ENCODE data around the gene EGFR.
A peak's percentile ranks its signal among the peaks of the same experiment; 100 is the strongest.

The EGFR gene

DNA sequence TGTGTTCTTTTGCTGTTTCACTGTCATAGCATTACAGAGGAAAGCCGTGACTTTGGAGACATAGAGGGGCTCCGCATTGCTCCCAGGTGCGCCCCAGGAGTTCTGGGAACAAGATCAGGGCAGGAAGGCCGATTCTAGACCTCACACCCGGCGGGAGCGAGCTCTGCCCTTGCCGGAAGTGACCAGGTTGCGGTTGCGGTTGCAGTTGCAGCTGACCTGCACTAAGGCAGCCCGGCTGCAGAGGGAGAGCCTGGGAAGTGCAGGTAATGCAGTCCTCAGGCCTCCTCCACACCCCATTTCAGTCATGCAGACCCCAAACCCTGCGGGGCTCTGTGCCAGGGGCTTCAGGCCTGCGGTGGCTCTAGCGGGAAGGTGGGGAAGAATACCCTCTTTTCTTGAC is 216.3 kb downstream of the EGFR start:
- DNase-seq, result no peak

DNA sequence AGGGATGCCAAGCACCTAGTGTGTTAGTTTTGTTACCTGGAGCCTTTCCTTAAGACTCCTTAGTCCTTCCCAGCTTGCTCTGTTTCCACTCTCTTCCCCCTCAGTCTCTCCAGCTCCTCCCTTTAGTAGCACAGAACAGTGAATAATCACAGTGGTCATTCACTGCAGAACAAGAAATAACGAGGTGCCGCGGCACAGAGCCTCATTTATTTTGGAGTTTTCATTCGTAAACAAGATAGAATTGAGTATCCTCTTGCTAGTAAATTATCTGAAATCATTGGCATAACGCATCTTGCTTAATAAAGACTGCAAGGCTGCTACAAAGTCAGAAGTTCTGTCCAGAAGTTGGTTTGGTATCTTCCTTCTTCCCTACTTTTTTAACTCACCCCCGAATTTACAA is 217.0 kb downstream of the EGFR start:
- DNase-seq, result no peak

DNA sequence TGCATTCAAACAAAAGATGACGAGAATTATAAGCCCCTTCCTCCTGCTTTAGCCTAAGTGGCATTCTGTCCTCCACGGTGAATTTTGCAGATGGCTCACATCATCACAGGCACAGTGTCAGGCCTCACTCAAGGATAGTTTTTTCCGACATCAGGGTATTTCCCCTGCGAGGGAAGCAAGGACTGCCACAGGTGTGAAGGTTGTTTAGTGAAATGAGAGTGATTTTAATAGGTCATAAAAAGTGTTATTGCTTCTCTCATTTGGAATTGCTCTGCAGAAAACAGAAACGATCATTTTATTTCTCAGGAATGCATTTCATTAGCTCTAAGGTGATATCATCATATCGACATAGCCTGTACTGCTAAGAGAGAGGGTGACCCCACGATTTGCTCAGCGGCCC is 217.7 kb downstream of the EGFR start:
- DNase-seq, result no peak

DNA sequence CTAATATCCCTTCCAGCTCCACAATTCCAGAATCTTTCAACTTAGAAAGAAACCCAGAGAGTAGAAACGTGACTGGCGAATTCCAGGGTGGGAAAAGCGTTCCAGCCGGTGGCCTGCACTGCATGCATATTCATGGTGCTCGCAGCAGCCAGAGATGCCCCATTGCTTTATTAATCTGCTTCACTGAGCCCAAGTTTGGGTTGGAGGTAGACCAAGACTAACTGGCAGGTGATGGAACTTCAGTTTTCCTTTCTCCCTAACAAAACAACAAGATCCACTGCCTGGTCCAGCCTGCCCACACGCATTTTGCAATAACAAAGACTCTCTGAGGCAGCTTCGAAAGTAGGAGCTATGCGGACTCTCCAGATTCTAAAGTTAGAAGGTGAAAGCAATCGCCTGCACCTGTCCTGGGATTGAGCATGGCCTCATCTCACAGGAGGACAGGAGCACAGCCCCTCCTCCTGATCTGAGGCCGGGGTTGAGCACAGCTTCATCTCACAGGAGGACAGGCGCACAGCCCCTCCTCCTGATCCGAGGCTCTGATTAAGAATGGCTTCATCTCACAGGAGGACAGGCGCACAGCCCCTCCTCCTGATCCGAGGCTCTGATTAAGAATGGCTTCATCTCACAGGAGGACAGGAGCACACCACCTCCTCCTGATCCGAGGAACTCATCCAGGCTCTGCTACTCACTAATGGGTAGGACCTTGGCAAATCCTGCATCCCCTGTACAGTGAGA is 218.5 kb downstream of the EGFR start:
- no peak for DNase-seq

DNA sequence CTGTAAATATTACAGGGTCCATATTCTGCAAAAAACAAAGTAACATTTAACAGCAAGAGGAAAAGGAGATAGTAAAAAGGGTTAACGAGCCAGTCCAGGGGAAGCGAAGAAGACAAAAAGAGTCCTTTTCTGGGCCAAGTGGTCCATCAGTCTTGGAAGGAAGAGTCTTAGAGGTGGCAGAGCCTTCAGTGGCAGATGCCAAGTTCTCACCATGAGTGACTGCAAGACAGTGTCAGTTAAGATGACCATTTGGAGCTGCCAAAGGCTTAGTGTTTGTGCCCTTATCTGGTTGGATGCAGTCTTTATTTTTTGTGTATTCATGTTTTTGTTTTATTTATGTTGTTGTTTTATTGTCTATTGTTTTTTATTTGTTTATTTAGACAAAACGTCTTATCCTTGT is 220.6 kb downstream of the EGFR start:
- no peak for DNase-seq

DNA sequence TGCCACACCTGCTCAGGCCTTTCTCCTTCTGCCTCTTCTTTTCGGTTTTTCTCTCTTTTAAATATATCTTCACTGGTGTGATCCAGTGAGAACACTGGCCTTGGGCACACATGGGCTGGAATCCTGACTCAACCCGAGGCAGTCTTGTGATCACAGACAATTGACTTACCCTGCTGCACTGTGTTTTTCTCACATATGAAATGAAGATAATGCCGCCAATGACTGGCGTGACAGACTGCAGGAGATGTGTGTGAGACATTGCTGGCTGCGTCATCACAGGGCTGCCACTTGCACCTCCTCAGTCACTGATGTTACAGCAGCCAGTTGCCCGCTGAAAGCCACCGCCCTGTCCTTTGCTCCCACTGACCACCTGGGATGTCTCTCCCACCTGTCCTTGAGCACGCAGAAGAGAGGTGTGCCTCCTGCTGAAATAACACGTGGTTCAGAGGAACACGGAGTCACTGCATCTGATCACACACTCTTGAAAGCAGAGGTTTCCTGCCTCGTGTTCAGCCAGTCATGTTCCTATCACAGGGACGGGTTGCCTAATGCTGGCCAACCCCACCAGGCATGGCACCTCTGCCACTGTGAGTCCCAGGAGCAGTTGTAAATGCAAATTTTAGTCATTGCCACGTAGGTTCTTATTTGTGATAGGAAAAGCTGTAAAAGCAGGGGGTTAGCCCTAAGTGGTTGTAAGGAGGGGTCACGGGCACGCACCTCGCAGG is 221.8 kb downstream of the EGFR start:
- no peak for DNase-seq

DNA sequence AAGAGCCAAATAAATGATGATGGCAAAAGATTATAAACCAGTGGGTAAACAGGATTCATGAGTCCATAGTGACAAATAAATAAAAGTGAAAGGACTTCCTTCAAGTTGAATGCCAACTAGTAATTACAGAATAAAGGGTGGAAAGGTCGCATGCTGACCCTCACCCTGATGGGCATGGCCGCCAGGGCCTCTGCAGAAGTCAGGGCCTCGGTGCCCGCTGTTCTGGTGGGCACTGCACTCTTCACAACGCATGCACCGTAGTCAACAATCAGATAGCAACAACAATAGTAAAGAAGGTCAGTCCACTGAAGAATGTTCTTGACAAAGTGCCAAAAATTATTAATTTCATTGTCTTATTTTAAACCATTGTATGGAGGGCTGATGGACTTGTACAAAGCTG is 223.1 kb downstream of the EGFR start:
- DNase-seq, result no peak

DNA sequence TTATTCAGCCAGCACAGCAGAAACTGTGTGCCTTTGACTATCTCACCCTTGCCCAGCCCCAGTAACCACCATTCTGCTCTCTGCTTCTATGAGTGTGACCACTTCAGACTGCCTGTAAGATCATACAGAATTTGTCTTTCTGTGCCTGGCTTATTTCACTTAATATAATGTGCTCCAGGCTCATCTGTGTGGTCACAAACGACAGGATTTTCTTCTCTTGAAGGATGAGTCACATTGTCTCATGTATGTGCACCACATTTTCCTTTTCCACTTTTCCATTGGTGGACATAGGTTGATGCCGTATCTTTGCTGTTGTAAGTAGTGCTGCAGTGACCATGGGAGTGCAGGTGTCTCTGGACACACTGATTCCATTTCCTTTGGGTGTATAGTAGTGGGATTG is 223.8 kb downstream of the EGFR start:
- DNase-seq, result no peak

DNA sequence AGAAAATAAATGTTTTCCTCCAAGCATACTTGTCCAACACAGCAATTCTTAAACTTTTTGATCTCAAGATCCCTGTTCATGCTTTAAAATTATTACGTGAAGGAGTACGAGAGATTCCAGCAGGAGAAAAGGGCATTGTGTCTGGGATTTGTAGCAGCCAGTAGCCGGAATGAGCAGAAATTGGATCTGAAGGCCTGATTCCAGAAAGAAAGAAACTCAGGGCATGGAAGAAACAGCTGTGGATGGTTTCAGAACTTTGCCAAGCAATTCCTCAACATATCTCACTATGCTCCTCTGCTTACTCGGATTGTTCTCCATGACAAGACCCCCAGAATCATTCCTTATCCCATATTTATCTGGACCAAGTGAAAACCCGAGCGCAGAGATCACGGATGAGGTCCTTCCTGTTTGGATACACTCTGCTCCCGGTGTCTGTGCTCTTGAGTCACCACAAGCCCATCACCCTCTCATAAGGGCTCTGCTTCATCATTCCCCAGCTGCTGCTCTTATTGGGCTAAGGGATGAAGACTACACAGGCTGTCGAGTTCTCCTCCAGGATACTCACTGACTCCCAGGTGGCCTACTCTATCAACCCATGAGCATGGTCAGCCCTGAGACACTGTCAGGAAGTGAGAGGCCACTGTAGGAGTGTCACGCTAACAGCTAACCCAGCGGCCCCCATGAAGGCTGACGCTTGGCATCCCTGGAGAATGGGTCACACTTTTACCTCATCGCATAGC is 225.4 kb downstream of the EGFR start:
- no peak for DNase-seq

DNA sequence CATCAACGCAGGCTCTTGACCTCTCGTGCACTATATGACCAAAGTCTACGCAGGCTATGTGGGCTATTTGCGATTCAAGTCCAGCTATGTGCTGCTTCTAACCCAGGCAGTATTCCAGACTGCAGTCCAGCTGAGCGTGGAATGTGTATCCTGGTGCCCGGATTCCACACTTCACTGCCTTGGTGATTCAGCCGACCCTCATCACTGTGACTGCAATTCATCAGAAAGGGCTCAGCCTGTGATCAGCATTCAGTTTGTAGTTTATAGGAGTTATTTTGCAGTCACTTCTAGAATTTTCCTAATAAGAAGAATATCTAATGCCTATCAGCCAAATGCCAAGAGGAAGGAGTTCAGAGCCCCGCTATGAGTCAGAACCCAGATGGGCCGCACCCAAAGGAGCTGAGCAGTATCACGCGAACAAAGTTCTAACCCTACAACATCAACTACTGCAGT is 226.5 kb downstream of the EGFR start:
- no peak for DNase-seq

DNA sequence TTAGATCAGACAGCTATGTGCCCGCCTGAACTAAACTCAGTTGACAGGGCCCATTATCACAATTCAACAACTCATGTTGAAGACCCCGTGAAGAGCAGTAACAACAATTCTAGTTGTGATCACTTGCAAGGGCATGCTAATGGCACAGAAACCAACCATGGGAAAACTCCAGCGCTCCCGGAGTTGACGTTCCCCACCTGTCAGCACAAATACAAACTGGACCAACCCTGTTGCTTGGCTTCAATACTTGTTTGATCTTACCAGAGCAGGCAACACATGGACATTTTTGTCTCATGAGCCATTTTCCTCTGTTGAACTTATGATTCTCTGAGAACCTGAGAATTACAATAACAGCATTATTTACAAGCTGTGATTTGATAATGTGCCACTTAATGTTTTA is 227.4 kb downstream of the EGFR start:
- no peak for DNase-seq

DNA sequence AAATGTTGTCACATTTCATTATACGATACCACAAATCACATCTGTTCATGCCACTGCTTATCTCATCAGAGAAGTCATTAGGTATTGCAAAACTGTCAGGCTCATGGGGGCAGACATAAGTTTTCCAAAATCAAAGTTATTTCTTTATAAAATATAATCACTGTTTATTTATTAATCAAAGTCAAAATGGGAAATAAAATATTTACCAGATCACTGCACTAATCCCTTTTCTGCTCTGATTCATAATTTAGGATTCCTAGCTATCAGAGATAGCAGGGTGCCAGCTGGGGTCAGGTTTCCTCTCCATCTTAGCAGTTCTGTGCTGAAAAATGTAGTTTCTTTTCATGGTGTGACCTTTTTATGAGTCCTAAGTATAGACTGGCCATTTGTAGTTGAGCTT is 228.6 kb downstream of the EGFR start:
- no peak for DNase-seq

DNA sequence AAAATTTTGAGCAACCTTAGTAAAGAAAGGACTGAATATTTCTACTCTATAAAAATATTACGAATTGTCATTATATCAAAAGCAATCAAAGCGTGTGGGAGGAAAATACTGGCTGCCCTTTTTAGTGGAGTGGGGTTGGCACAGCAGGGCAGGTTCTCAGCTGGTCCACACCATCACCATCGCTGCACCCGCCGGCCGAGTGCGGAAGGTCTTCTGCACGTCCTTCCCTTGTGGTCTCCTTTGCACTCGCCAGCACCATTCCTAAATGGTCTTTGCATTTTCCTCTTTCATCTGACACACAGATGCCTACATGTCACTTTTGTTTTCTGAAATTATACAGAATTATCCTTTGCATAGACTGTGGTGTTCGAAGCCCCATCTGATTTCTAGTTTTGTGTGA is 229.7 kb downstream of the EGFR start:
- no peak for DNase-seq

DNA sequence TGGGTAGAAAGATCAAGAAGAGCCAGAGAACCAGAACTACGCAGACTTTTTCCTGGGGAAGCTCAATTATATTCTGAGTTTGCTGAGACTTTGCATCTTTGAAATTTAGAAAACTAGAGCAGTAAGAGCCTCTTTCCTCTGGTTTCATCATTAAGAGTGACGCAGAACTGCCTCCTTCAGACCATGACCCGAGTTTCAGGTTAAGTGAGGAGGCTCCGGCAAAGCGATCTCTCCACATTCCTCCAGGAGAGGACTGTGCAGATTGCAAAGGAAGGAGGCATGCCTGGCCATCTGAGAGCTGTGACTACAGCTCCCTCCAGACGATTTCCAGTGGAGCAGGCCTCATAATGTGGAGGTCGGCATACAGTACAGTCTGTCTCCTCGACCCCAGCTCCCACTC is 230.5 kb downstream of the EGFR start:
- DNase-seq, result no peak

DNA sequence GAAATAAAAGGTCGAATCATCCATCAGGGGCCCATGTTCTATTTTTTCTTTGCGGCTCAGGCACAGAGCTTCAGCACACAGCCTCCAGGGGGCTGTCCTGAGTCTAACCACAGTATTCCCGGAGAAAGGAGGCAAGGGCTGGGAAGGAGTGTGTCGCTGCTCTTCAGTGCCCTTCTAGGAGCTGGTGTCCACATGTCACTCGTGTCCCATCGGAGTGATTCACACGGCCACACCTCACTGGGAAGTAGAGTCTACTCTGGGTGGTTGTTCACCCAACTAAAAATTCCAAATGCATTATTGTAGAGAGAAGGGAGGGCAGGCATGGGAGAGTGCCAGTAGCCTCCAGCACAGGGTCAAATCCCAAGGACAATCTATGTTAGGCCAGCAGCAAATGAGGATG is 231.5 kb downstream of the EGFR start:
- DNase-seq, result no peak

DNA sequence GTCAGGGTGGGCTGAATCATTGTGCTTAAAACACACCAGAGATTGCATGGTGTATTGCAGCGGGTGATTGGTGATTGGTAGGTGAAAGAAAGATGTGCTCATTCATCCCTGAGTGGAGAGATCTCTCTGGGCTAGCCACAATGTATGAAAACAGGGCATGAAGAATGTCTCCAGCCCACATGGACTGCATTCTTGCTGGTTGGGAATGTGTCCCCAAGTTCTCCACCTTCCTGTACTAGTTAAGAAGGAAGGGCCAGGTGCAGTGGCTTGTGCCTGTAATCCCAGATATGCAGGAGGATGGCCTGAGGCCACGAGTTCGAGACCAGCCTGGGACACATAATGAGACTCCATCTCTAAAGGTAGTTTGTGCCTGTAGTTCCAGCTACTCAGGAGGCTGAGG is 232.5 kb downstream of the EGFR start:
- DNase-seq, result no peak

DNA sequence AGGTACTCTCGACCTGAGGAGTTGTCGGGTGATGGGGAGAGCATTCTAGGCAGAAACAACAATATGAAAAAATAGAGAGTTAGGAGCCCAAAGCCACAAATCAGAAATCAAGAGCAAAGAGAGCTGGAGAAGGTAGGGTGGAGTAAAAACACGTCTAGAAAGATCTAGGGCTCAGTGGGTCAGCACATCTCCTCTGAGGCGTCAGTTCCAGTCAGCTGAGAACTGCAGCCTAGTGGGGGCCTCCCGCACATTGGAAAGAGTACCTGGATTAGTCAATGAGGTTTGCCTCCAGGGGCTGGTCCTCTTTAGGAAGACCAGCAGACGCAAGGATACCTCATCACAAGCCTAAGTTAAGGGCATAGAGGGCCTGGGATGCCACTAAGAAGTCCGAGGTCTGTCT is 233.1 kb downstream of the EGFR start:
- no peak for DNase-seq

DNA sequence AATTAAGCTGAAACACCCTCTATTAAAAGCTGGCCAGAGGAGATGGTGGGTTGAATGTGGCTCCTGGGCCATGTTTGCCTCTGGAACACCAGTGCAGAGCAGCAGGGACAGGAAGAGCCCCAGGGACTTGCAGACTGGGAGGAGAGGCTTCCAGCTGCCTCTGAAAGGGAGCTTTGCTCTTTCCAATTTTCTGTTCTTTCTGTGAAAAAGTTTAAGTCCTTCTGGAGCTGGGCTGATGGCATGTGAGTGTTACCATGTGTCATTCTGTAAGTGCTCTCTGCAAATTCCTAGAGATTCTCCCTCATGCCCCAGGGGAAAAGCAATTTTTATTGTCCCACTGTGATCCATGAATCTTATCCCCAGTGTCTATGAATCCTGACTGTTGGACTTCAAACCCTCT is 233.6 kb downstream of the EGFR start:
- DNase-seq, result no peak

DNA sequence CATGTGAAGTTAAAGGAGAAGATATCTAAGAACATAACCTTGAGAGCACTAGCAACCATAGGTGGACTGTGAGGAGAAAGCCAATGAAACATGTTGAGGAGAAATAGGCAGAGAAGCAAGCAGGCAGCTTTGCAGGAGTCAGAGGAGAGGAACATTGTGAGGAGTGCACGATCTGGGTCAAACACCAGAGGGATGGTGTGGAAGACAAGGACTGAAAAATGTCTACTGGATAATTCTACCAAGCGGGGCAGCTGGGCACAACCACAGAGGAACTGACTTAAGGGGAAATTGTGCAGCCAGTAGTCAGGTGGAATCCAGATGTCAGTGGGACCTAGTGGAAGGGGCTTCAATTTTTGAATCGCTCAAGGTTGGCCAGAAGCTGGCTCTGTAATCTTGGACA is 234.4 kb downstream of the EGFR start:
- DNase-seq, result no peak

DNA sequence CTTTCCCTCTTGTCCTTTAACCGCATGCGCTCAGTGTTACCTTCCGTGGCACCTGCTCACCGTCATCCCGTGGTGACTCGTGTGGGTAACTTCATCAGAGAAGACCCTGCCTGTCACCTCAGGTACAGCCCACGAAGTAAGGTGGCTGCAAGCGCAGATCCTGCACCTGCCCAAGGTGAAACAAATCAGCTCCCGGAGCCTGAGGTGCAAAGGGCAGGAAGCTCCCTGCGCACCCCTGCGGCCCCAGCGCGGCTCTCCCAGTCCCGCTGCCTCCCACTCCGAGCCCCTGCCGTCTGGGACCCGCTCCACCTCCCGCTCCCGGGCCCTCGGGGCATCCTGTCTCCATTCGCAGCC is 235.4 kb downstream of the EGFR start:
- DNase-seq, result no peak

DNA sequence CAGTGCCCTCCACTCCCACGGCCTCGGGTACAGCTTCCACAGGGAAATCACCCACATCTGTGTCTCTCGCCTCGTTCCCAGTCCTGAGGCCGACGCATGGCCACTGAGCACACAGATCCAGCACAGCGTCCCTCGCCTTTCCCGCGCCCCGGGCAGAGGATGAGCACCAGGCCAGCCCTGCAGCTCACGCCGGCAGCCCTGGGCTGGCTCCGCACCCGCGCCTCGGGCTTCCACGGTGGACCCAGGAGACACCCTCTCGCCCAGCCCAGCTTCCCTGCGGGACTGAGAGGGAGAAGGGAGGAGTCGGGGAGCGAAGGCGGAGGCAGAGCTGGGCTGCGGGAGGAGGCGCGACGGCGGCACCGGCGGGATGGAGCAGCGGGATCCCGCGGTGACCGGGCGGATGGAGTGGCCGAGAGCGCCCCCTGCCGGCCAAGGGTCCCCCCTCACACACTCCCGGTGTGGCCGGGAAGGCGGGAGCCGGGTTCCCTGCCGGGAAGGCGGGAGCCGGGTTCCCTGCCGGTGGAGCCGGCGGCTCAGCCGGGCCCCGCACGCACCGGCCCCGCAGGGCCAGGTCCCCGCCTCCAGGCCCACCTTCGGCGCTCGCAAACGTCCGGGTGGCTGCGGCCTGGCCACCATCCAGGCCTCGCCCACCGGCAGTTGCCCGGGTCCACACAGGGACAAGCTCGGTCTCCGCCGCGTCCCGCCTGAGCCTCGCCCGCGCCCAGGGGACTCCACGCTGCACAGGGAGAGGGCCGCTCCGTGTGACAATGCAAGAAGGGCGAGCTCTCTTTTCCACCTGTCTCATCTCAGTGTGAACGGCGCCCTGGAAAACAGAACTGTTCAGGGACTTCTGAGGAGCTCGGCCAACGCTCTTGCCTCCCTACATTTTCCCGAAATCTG is 236.0 kb downstream of the EGFR start:
- DNase-seq, result peak; percentile 51

DNA sequence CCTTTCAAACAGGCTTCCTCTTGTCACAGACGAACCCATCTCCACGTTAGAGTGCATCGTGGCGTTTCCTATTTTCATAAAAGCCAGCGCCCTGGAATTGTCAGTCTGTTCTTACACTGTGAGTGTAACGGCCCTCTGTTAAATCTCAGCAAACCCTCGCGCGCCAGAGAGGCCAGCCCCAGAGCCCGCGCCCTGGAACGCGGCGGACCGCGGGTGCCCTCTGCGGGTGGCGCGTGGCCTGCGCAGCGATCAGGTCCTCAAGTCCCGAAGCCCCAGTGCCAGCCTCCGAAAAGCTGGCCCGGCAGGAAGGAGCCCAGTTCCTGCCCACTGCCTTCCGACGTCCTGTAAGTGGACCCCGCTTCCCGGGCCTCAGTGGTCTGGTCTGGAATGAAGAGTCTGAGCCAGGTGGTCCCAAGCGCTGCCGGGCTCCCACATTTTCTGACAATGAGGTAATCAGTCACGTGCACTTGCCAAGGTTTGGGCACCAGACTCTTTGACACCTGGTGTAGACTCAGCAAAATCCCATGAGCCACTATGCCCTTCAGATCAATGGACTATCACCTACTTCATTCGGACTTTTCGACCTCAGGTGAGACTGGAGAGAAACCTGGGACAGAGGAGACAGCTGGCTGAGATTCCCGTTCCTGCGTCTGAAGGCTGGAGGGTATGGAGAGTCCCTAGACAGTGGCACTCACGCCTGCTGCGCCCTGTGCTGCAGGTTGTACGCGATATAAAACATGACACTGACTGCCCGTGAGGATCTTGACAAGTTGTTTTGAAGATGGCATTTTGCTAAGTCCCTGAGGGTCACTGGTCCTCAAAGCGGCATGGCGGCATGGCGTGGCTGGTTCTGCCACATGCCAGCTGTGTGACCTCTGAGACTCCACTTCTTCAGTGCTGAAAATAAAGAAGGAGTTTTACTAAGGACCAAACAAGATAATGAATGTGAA is 237.0 kb downstream of the EGFR start:
- DNase-seq, result peak; percentile 65

All from NCI-H1436 (cell line).